ENCODE results near the gene IGSF11.
A peak's percentile ranks its signal among the peaks of the same experiment; 100 is the strongest.
"Not testable (repeated sequence)": the region's sequence is repeated elsewhere in the genome, so short reads cannot be mapped to it uniquely, and the experiment has no call there.

Gene IGSF11

GRCh38 chr3:118882353-118882947 is 152.2 kb downstream of the IGSF11 start:
- DNase-seq (ENCODE audit: low read depth in 2 of 2) = peak; percentile 4 to 6

GRCh38 chr3:118868051-118868450 is 166.6 kb downstream of the IGSF11 start:
- DNase-seq (ENCODE audit: low read depth in 2 of 2) = no peak

- no peak for DNase-seq (ENCODE audit: low read depth in 2 of 2)
These were observed 170.8 kb downstream of the IGSF11 start for GRCh38 chr3:118863731-118864322.

- no peak for DNase-seq (ENCODE audit: low read depth in 2 of 2)
These were observed 174.7 kb downstream of the IGSF11 start for GRCh38 chr3:118859950-118860349.

GRCh38 chr3:118851466-118852193 is 183.0 kb downstream of the IGSF11 start:
- not testable (repeated sequence) for DNase-seq (ENCODE audit: low read depth in 2 of 2)

- no peak for DNase-seq (ENCODE audit: low read depth in 2 of 2)
These were observed 184.0 kb downstream of the IGSF11 start for GRCh38 chr3:118850687-118851086.
